Prostate gland (tissue), 2 donors: Measurements from ENCODE around the gene MFAP4. TPM values are rescaled to one million over a fixed set of nuclear protein-coding genes. Genes with fewer than 3 reads are reported as not detected.

Source experiments
- DNase-seq: peaks from one replicate; pipeline ENCODE4 v3.0.0-alpha.2; 2019; ENCODE audit warnings: low spot score
- H3K27ac ChIP-seq, 2 donors: fragments of 200-600 bp; sonication (generic); 2 replicates each; pipeline ENCODE4 v1.5.1; 2017 to 2019
- H3K27me3 ChIP-seq: fragments of 200-600 bp; sonication (generic); replicated peaks from 2 replicates; pipeline ENCODE4 v1.5.1; 2019; ENCODE audit not compliant: insufficient read depth
- H3K36me3 ChIP-seq, 2 donors: fragments of 200-600 bp; sonication (generic); 1 replicate in 1 of 2; 2 replicates in 1 of 2; pipeline versions ENCODE4 v1.5.1 to v1.8.1; 2017 to 2019
- H3K4me1 ChIP-seq: fragments of 200-600 bp; sonication (generic); replicated peaks from 2 replicates; pipeline ENCODE4 v1.5.1; 2019
- H3K4me3 ChIP-seq, 2 donors: fragments of 200-600 bp; sonication (generic); 2 replicates each; pipeline ENCODE4 v1.5.1; 2017 to 2019
- H3K9me3 ChIP-seq: fragments of 200-600 bp; sonication (generic); 2 replicates; pipeline ENCODE4 v1.5.1; 2017
- POLR2A ChIP-seq: fragments of 450-650 bp; IDR thresholded peaks from one replicate; pipeline ENCODE4 v1.6.1; 2016; ENCODE audit warnings: antibody characterized with exemption, mild to moderate bottlenecking
- POLR2AphosphoS5 ChIP-seq: sonication (generic); formaldehyde crosslinking; IDR thresholded peaks from one replicate; pipeline ENCODE4 v1.6.1; 2017; ENCODE audit warnings: antibody characterized with exemption
- WGBS: methylation state at CpG from one replicate; pipeline ENCODE4 v1.1.5; 2018; 5-methylcytosine and 5-hydroxymethylcytosine counted together
- intact Hi-C: fragments of 100-400 bp; cut with DNase I; formaldehyde crosslinking; loops from one replicate; pipeline ENCODE4 v1.14.2; 2022
- total RNA-seq, 2 donors: library from RNA; depleted of rRNA; stranded (reverse); fragments of >200 nt; gene quantifications; one replicate each; pipeline ENCODE4 v1.1.0, GENCODE V29; 2016
- TF ChIP-seq, protein P1 (sequence below), 4 experiments: fragments of 200-600 bp in 2 of 4; fragments of 450-650 bp in 2 of 4; sonication (generic) in 2 of 4; IDR thresholded peaks; 1 replicate in 3 of 4; 2 replicates in 1 of 4; pipeline ENCODE4 v1.5.1; 2016 to 2019; ENCODE audit warnings: antibody characterized with exemption in 4 of 4, mild to moderate bottlenecking in 2 of 4, moderate library complexity in 2 of 4

Gene MFAP4
- total RNA-seq, 2 donors from 2014 or later, result 56.1 to 146 TPM

DNA sequence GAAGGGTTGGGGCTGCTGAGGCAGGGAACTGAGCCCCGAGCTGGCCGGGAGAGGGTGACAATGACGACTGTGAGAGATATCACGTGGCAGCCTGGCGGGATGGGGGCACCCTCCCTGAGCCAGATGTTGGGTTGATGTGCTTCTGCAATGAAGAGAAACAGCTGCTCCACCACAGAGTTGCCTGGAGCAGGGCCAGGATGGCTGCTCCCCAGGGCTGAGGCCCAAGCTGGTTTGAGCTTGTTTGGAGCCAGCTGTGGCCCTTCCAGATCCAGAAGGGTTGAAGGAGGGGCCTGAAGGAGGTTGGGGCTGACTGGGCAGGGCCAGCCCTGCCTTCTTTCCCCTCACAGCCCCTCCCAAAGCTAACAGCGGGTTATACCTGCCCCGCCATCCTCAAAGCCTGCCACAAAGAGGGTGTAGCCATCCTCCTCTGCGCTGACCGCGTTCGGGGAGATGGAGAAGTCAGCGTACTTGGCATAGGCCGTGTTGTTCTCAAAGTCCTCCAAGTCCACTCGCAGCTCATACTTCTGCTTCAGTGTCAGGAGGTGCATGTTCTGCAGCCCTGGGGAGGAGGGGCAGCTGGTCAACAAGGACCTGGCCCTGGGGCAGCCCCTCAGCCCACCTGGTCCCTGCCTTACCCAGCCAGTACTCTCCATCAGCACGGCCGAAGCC, 2.1 kb downstream of the MFAP4 start:
- DNase-seq, result peak; percentile 52
- no peaks in the 10 kb centered on the region for H3K4me1 ChIP-seq
- H3K36me3 ChIP-seq, result peaks cover 8 to 11% of the 10 kb centered on the region in 2 donors
- intact Hi-C loops, result no loop called here
- H3K9me3 ChIP-seq, result no peaks in the 10 kb centered on the region
- H3K27me3 ChIP-seq, result no peaks in the 10 kb centered on the region
- WGBS, result 30% methylated on average over 15 of the region's 16 CpGs
- TF ChIP-seq, protein P1, sequence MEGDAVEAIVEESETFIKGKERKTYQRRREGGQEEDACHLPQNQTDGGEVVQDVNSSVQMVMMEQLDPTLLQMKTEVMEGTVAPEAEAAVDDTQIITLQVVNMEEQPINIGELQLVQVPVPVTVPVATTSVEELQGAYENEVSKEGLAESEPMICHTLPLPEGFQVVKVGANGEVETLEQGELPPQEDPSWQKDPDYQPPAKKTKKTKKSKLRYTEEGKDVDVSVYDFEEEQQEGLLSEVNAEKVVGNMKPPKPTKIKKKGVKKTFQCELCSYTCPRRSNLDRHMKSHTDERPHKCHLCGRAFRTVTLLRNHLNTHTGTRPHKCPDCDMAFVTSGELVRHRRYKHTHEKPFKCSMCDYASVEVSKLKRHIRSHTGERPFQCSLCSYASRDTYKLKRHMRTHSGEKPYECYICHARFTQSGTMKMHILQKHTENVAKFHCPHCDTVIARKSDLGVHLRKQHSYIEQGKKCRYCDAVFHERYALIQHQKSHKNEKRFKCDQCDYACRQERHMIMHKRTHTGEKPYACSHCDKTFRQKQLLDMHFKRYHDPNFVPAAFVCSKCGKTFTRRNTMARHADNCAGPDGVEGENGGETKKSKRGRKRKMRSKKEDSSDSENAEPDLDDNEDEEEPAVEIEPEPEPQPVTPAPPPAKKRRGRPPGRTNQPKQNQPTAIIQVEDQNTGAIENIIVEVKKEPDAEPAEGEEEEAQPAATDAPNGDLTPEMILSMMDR (IDR thresholded peaks at IDR 0.05), result no peak
- TF ChIP-seq POLR2AphosphoS5, result peak; percentile 62
- peak; percentile 65 for TF ChIP-seq POLR2A
- H3K4me3 ChIP-seq, result no peak overlapping the region
- peak overlapping the region; percentile 69 to 73 for H3K27ac ChIP-seq

DNA sequence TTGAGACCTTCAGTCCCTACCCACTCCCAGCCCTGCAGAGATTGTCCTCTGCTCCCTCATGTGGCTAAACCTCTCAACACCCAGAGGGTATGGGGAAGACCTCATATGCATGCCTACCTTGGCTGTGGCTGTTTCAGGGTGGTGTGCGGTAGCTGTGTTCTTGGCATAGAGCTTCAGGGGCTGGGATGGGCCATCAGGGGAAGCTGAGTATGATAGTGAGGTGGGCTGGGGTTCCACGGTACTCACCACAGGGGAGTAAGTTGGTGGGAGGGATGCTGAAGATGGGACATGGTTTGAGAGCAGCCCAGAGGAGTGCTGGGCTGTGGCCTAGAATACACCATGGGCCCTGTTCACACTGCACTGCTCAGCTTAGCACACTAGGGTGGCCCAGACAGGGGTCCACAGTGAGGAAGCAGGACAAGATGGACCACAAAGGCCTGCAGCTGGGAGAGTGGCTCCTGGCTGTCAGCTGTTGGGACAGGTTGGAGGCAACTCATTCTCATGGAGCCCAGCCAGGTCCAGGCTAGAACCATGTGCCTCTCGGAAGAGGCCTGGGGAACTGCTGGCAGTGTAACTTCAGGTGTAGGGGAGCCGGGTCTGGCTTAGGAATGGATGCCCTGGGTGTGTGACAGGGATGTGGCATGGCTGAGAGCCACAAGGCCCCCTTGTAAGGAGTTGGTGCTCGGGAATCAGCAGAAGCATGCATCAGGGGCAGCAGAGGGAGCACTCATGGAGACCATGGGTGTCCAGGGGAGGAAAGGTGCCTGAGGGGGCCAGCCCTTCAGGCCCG, 3.1 kb downstream of the MFAP4 start:
- H3K9me3 ChIP-seq, result no peaks in the 10 kb centered on the region
- no peaks in the 10 kb centered on the region for H3K27me3 ChIP-seq
- H3K36me3 ChIP-seq, result peaks cover 8 to 11% of the 10 kb centered on the region in 2 donors
- intact Hi-C loops, result no loop called here
- 61% methylated on average over 6 of the region's 6 CpGs for WGBS
- TF ChIP-seq, protein P1 (IDR thresholded peaks at IDR 0.05), result no peak
- TF ChIP-seq POLR2A (no peak), POLR2AphosphoS5 (no peak)
- no peak overlapping the region for H3K4me3 ChIP-seq
- H3K4me1 ChIP-seq, result peaks cover 7% of the 10 kb centered on the region
- no peak for DNase-seq
- H3K27ac ChIP-seq, result peak overlapping the region; percentile 69 to 73

GRCh38 chr17:19382531-19383444, 4.2 kb downstream of the MFAP4 start:
- WGBS, result 86% methylated on average over 13 of the region's 13 CpGs
- no peak overlapping the region for H3K27ac ChIP-seq
- TF ChIP-seq, protein P1 (IDR thresholded peaks at IDR 0.05), result no peak
- TF ChIP-seq POLR2A (no peak), POLR2AphosphoS5 (no peak)
- H3K4me3 ChIP-seq, result no peak overlapping the region
- DNase-seq, result no peak
- peaks cover 8 to 11% of the 10 kb centered on the region in 2 donors for H3K36me3 ChIP-seq
- H3K4me1 ChIP-seq, result peaks cover 9% of the 10 kb centered on the region
- intact Hi-C loops, result no loop called here
- no peaks in the 10 kb centered on the region for H3K9me3 ChIP-seq
- H3K27me3 ChIP-seq, result no peaks in the 10 kb centered on the region

- no peak overlapping the region for H3K4me3 ChIP-seq
- no peak for DNase-seq
- 91% methylated on average over 31 of the region's 31 CpGs for WGBS
- H3K9me3 ChIP-seq, result no peaks in the 10 kb centered on the region
- intact Hi-C loops, result no loop called here
- peaks cover 12% of the 10 kb centered on the region for H3K4me1 ChIP-seq
- no peak overlapping the region for H3K27ac ChIP-seq
- peaks cover 8 to 11% of the 10 kb centered on the region in 2 donors for H3K36me3 ChIP-seq
- TF ChIP-seq POLR2A (no peak), POLR2AphosphoS5 (no peak)
- TF ChIP-seq, protein P1 (IDR thresholded peaks at IDR 0.05), result no peak
- no peaks in the 10 kb centered on the region for H3K27me3 ChIP-seq
These were observed 5.1 kb downstream of the MFAP4 start for GRCh38 chr17:19381741-19382444.
